Activated CD8-positive, alpha-beta T cell treated with anti-CD3 and anti-CD28 coated beads, Interleukin-2, amount 10 ng/mL, durations not matched to agents 7 days and 5 days (primary cell): ENCODE data around the gene RAPGEF4. TPM values are rescaled to one million over a fixed set of nuclear protein-coding genes. Genes with fewer than 3 reads are reported as not detected.

ENCODE experiments used
- ATAC-seq: fragments of 150-1000 bp; cut with Tn5 transposase; one replicate; pipeline ENCODE4 v1.10.0; 2021; ENCODE audit warnings: moderate library complexity
- CTCF ChIA-PET: fragments of 350-600 bp; sonication (Branson Sonifier 250); formaldehyde crosslinking; loops from one replicate; lab custom pipeline; 2021; ENCODE audit warnings: antibody characterized with exemption; lab: Charles Lee
- POLR2A ChIA-PET: fragments of 350-600 bp; sonication (Branson Sonifier 250); formaldehyde crosslinking; loops from one replicate; lab custom pipeline; 2021; ENCODE audit warnings: antibody characterized with exemption; lab: Charles Lee
- DNase-seq: peaks from one replicate; pipeline ENCODE4 v3.0.0-alpha.2; 2020
- H3K27ac Mint-ChIP-seq: one replicate; pipeline ENCODE4 v1.8.0; 2021; ENCODE audit warnings: mild to moderate bottlenecking, mixed read lengths
- H3K27me3 Mint-ChIP-seq: one replicate; pipeline ENCODE4 v1.8.0; 2021; ENCODE audit warnings: low read depth, mixed read lengths
- H3K36me3 Mint-ChIP-seq: one replicate; pipeline ENCODE4 v1.8.0; 2021; ENCODE audit warnings: low read depth, mixed read lengths
- H3K4me1 Mint-ChIP-seq: one replicate; pipeline ENCODE4 v1.8.0; 2021; ENCODE audit warnings: low read depth, mixed read lengths
- H3K4me3 Mint-ChIP-seq: one replicate; pipeline ENCODE4 v1.8.0; 2021; ENCODE audit warnings: mild to moderate bottlenecking, mixed read lengths
- H3K9me3 Mint-ChIP-seq: one replicate; pipeline ENCODE4 v1.8.0; 2022; ENCODE audit warnings: mixed read lengths; ENCODE audit not compliant: insufficient read depth
- total RNA-seq, 2 experiments: library from RNA; stranded (reverse); gene quantifications; one replicate each; pipeline ENCODE4 v1.2.3, GENCODE V29; 2021

The RAPGEF4 gene
- total RNA-seq, 2 experiments from 2014 or later = 0.63 to 0.97 TPM

DNA sequence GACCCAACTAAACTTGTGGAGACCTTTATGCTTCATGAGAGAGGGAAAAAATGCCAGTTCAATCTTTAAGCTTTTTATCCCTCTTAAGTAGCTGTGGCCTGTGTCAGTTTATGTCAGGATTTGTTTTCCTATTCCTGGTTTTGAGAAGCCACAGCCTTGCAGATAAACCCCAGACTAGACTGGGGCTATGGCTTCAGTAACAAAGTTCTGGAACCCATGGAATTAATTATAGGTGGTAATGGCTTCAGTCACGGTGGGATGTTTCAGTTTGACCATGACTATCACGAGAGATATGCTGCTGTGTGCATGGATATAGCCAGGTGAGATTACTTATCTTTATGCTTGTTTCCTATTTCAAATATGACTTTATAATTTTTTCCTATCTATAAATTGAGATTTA lies 134.8 kb downstream of the RAPGEF4 start:
- POLR2A ChIA-PET = no interaction called here
- CTCF ChIA-PET = interaction anchor here (1.9 kb wide), 1 partner anchor 8 kb away, joined by 3 read pairs; no protein-coding TSS in a partner anchor
- Mint-ChIP-seq H3K36me3 (no peaks in the 10 kb centered on the region), H3K9me3 (no peaks in the 10 kb centered on the region), H3K4me1 (no peaks in the 10 kb centered on the region), H3K27me3 (no peaks in the 10 kb centered on the region), H3K4me3 (no peak overlapping the region), H3K27ac (no peak overlapping the region)
- DNase-seq = no peak
- no peak for ATAC-seq

DNA sequence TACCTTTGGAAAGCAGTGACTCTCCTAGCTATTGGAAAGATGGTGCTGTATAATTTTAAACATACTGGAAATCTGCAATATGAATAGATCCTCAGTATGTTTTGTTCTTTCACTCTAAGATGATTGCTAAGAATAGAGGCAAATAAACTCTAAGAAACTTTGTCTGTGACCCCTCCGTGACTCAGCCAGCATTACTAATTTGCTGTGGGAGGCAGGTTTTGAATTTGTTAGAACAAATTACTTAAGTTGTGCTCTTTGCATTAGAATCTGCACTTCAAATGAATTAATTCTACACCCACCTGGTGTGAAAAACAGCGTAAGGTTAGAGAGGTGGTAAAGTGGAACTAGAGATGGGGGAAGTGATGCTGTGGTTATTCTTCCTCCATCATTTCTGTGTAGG lies 142.2 kb downstream of the RAPGEF4 start:
- H3K4me1 Mint-ChIP-seq = no peaks in the 10 kb centered on the region
- ATAC-seq (no peak), DNase-seq (no peak)
- no peaks in the 10 kb centered on the region for H3K9me3 Mint-ChIP-seq
- H3K36me3 Mint-ChIP-seq = peaks cover 3% of the 10 kb centered on the region
- POLR2A ChIA-PET = no interaction called here
- no peak overlapping the region for H3K27ac Mint-ChIP-seq
- CTCF ChIA-PET = interaction anchor here (1.8 kb wide), 1 partner anchor 54 kb away, joined by 8 read pairs; no protein-coding TSS in a partner anchor
- peaks cover 7% of the 10 kb centered on the region for H3K27me3 Mint-ChIP-seq
- no peak overlapping the region for H3K4me3 Mint-ChIP-seq

DNA sequence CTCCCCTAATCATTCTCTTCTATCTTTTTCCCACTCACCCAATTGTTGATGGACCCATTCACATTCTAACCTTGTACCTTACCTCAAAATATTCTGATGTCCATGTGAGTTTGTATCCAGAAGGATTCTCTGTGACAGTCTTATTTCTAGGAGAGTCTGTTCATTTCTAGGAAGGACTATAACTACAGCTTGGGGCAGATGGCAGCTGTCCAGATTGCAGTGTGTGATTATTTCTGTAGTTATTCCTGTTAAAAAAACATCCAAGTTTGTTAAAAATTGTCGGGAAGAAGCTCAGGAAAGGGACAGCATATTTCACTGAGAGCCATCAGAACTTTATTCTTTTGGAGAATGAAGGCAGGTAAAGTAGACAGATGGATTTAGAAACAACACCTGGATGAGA lies 142.6 kb downstream of the RAPGEF4 start:
- ATAC-seq (no peak), DNase-seq (no peak)
- Mint-ChIP-seq H3K27ac (no peak overlapping the region), H3K4me3 (no peak overlapping the region), H3K27me3 (peaks cover 7% of the 10 kb centered on the region), H3K36me3 (peaks cover 3% of the 10 kb centered on the region), H3K9me3 (no peaks in the 10 kb centered on the region), H3K4me1 (no peaks in the 10 kb centered on the region)
- CTCF ChIA-PET = interaction anchor here (0.9 to 1.8 kb wide), 2 partner anchors 8 to 54 kb away, joined by 3 to 8 read pairs; no protein-coding TSS in a partner anchor
- POLR2A ChIA-PET = no interaction called here

DNA sequence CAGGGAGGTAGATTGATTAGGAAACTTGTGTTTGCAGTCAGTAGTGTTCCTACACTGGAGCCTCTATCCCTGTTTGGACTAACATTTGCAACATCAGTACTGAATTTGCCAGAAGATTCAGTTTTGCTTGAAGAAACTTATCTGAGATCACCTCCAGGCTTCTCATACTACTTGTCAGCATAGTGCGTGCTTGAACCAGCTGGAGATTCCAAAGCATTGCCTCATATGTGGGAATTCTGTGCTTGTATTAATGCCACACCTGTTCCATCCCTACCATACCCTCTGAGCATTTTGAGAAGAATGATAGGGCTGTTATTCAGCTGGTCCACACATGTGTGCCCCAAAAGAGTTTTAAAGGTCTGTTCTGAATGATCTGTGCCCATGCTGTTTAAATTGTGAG lies 148.7 kb downstream of the RAPGEF4 start:
- DNase-seq = no peak
- Mint-ChIP-seq H3K36me3 (no peaks in the 10 kb centered on the region), H3K9me3 (no peaks in the 10 kb centered on the region), H3K27ac (no peak overlapping the region), H3K4me3 (no peak overlapping the region), H3K27me3 (peaks cover 2% of the 10 kb centered on the region), H3K4me1 (no peaks in the 10 kb centered on the region)
- POLR2A ChIA-PET = no interaction called here
- ATAC-seq = no peak
- CTCF ChIA-PET = no interaction called here

DNA sequence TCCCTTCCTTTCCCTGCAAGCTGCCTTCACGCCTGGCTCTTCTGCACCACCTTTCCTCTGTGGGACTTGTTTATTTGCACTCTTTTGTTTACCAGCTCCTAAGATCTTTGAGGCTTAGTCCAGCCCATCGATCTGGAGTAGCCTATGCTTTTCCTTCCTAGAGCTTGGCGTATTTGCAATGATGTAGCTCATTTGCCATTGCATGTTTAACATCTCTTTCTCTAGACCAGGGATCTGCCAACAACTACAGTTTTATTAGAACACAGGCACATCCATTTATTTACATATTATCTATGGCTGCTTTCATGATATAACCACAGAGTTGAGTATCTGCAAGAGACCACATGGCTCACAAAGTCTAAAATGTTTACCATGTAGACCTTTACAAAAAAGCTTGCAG lies 150.4 kb downstream of the RAPGEF4 start:
- no peaks in the 10 kb centered on the region for H3K4me1 Mint-ChIP-seq
- H3K27ac Mint-ChIP-seq = no peak overlapping the region
- H3K27me3 Mint-ChIP-seq = peaks cover 8% of the 10 kb centered on the region
- ATAC-seq = no peak
- no peak overlapping the region for H3K4me3 Mint-ChIP-seq
- ChIA-PET CTCF (no interaction called here), POLR2A (no interaction called here)
- no peaks in the 10 kb centered on the region for H3K36me3 Mint-ChIP-seq
- no peak for DNase-seq
- no peaks in the 10 kb centered on the region for H3K9me3 Mint-ChIP-seq

DNA sequence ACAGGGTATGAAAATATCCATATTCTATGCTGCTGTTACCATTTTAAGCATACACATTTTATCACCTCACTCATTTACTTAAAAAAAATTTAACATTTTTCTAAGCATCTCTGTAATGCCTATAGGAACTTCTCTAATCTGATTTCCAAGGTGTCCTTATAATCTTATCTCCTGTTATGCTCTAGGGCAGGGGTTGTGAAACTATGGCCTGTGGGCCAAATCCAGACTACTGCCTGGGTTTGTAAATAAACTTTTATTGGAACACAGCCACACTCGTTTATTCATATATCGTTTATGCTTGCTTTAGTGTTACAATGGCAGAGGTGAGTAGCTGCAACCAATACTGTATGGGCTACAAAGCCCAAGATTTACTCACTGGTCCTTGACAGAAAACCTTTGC lies 151.6 kb downstream of the RAPGEF4 start:
- DNase-seq (no peak), ATAC-seq (no peak)
- ChIA-PET CTCF (no interaction called here), POLR2A (no interaction called here)
- Mint-ChIP-seq H3K27me3 (peaks cover 8% of the 10 kb centered on the region), H3K36me3 (no peaks in the 10 kb centered on the region), H3K4me1 (no peaks in the 10 kb centered on the region), H3K27ac (no peak overlapping the region), H3K9me3 (no peaks in the 10 kb centered on the region), H3K4me3 (no peak overlapping the region)

DNA sequence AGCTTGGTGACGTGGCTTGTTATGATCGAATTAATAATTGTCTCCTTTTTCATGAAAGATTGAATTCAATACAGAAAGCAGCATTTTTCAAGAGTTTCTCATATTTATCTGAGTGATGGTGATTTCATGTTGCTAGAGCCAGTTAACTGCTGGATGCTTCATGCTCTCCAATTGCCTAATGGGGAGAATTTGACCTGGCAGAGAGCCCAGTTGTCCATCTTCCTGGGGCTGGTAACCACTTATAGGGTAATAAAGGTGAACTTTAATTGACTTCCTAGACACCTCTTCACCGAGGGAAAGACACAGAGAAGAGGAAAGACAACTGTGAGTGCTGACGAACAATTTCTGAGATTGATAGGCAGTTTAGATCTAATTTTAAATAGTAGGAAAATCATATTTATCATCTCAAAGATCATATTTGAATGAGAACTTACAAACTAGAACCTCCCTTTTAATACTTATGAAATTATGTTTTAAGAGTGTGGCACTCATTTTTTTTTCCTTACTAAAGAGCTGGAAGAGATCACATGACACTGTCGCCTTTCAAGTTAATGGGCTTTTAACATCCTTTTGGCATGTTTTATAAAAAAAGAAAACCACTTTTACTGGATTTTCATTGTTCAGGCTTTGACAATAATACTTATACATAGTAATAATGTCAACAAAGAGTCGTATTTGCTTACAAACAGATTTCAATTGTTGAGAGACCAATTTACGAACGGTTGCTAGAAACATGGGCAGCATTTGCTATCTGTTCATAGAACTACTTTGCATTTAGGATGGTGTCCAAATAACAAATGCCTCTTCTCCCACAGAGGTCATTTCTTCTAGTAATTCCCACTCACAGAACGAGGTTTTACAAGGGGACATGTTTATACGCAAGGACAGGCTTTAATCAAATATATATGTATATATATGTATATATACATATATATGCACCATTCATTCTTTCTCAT lies 153.3 kb downstream of the RAPGEF4 start:
- CTCF ChIA-PET = no interaction called here
- Mint-ChIP-seq H3K36me3 (no peaks in the 10 kb centered on the region), H3K4me1 (no peaks in the 10 kb centered on the region), H3K9me3 (no peaks in the 10 kb centered on the region), H3K4me3 (no peak overlapping the region), H3K27me3 (peaks cover 8% of the 10 kb centered on the region), H3K27ac (no peak overlapping the region)
- DNase-seq = no peak
- no peak for ATAC-seq
- POLR2A ChIA-PET = no interaction called here

DNA sequence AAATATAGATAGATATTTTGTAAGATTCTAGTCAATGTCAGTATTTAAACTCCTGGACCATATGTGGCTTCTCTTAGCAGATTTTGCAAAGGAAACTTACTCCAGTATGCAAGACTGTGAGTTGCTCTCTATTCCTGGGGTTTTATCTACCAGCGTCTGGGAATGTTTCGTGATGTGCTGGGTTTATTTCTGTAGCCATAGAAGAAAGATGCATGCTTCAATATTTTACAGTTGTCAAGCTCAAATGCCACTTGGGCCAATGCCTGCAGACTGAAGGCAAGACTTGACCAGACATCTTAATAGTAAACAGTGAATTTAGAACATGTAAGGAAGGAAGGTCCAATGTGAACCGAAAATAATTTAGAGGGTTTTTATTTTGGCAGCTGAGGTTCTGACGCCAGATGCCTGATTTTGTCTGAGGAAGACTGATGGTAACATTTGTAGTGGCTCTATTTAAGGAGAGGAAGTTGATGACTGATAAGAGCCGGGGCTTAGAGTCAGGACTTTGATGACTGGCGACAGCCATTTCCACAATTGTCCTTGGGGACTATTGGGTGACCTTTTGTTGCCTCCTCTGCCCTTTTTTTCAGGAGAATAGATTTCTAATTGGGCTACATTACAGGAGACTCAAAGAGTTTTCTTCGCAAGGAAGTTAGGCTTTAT lies 154.3 kb downstream of the RAPGEF4 start:
- H3K27ac Mint-ChIP-seq = no peak overlapping the region
- ATAC-seq = no peak
- ChIA-PET CTCF (no interaction called here), POLR2A (no interaction called here)
- H3K36me3 Mint-ChIP-seq = no peaks in the 10 kb centered on the region
- no peaks in the 10 kb centered on the region for H3K4me1 Mint-ChIP-seq
- peaks cover 12% of the 10 kb centered on the region for H3K27me3 Mint-ChIP-seq
- DNase-seq = no peak
- H3K9me3 Mint-ChIP-seq = no peaks in the 10 kb centered on the region
- H3K4me3 Mint-ChIP-seq = no peak overlapping the region

DNA sequence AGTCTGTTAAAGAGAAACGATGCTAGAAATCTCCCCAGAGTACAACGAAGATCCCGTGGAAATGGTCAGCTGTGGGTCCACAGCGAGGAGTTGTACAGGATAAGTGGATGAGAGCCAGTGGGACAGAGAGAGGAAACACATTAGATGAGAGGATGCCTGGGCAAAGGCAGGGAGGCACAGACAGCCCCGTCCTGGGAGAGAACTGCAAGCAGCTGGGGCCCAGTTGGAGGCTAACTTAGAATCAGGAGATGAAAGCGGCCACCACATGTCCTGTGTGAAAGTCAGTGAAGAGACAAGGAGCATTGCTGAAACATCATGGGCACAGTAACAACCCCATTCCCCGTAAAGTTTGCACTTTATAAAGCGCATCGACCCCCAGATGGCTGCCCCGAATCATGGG lies 157.5 kb downstream of the RAPGEF4 start:
- H3K4me1 Mint-ChIP-seq = no peaks in the 10 kb centered on the region
- H3K27me3 Mint-ChIP-seq = peaks cover 23% of the 10 kb centered on the region
- CTCF ChIA-PET = no interaction called here

DNA sequence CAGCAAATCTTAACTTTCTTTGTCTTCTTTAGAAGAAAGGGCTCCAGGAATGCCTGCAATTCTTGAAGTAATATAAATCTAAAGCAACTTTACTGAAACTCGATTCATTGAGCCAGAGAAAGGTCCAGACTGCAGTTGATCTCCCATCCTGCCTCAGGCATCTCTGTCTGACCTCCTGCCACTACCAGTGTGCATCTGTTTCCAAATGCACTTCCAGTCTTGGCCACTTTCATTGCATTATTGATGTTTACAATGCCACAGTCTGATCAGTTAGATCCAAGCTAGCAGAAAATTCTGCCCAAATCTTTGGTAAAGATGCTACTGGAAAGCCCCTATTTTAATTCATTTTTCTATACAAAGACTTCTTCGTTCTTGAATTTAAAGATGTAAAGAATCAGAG lies 158.0 kb downstream of the RAPGEF4 start:
- Mint-ChIP-seq H3K9me3 (no peaks in the 10 kb centered on the region), H3K36me3 (no peaks in the 10 kb centered on the region), H3K27me3 (peaks cover 23% of the 10 kb centered on the region), H3K4me1 (no peaks in the 10 kb centered on the region), H3K4me3 (no peak overlapping the region), H3K27ac (no peak overlapping the region)
- ATAC-seq = no peak
- CTCF ChIA-PET = no interaction called here
- DNase-seq = no peak
- POLR2A ChIA-PET = no interaction called here

More for the DNA sequence above, 157.5 kb downstream of the RAPGEF4 start:
- Mint-ChIP-seq H3K9me3 (no peaks in the 10 kb centered on the region), H3K27ac (no peak overlapping the region), H3K36me3 (no peaks in the 10 kb centered on the region), H3K4me3 (no peak overlapping the region)
- POLR2A ChIA-PET = no interaction called here
- ATAC-seq (no peak), DNase-seq (no peak)

DNA sequence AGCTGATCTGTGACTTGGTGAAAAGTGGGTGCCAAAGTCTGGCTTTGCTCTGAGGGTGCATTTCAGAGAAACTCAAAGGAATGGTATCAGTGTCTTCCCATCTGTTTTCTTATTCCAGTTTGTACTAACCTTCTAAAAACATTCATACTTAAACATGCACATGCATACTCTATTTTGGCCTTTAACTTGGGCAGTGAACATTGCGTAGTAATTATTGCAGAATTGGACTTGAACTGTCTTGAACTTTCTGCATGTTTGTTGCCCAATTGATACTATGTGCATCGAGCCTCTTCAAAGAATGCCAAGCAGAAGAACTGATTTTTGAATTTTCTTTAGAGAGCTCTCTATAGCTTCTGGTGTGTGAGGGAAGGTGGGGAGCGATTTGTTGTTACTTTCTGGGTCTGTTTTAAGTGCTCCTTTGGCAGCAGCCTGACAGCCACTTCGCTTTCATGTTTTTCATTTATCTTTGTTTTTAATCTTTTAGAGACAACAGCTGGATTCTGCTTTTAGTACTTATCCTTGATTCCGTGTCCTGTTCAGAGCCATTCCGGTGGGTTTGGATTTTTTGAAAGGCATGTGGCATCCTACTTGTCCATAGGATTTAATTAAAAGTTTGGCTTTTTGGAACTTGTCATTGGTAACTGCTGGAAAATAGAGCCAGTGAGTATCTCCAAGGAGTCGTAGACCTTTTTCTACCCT lies 159.2 kb downstream of the RAPGEF4 start:
- Mint-ChIP-seq H3K27ac (no peak overlapping the region), H3K4me1 (no peaks in the 10 kb centered on the region), H3K9me3 (no peaks in the 10 kb centered on the region), H3K36me3 (no peaks in the 10 kb centered on the region), H3K4me3 (no peak overlapping the region), H3K27me3 (peaks cover 28% of the 10 kb centered on the region)
- CTCF ChIA-PET = no interaction called here
- ATAC-seq (no peak), DNase-seq (no peak)
- POLR2A ChIA-PET = no interaction called here
